IMR-90 (cell line): ENCODE measurements around the gene NINJ2. TPM values are rescaled to one million over a fixed set of nuclear protein-coding genes. Genes with fewer than 3 reads are reported as not detected.
A peak's percentile ranks its signal among the peaks of the same experiment; 100 is the strongest.

Experiments used
- ATAC-seq: fragments of 200-7000 bp; cut with Tn5 transposase; 2 replicates; pipeline ENCODE4 v1.9.1; 2020; ENCODE audit warnings: low read depth, mild to moderate bottlenecking, moderate library complexity
- BruUV-seq: library from RNA; stranded (reverse); fragments of 400-500 nt; replicated peaks from 2 replicates; lab custom pipeline; 2021; lab: Mats Ljungman, UMichigan
- CTCF ChIA-PET: fragments of 300-600 bp; formaldehyde crosslinking; extraction: SDS; loops from one replicate; lab custom pipeline; 2021; ENCODE audit warnings: antibody characterized with exemption; lab: Yijun Ruan, JAX
- POLR2A ChIA-PET: fragments of 300-600 bp; sonication (Branson Sonifier 250); formaldehyde crosslinking; loops from one replicate; lab custom pipeline; 2022; ENCODE audit warnings: antibody characterized with exemption; ENCODE audit not compliant: unreplicated experiment; lab: Charles Lee
- DNase-seq: peaks from one replicate; pipeline ENCODE4 v3.0.0; 2013
- H2AFZ ChIP-seq: replicated peaks from 2 replicates; pipeline ENCODE3; 2013; ENCODE audit warnings: low read length, mild to moderate bottlenecking; ENCODE audit not compliant: poor library complexity
- H2AK5ac ChIP-seq: 2 replicates; pipeline ENCODE4 v1.6.1; 2013; ENCODE audit warnings: low read depth, low read length, inconsistent platforms
- H2AK9ac ChIP-seq: replicated peaks from 2 replicates; pipeline ENCODE3; 2013; ENCODE audit warnings: mild to moderate bottlenecking, low read depth, low read length, moderate library complexity; ENCODE audit not compliant: poor library complexity
- H2BK120ac ChIP-seq: 2 replicates; pipeline ENCODE4 v1.6.1; 2013; ENCODE audit warnings: low read depth, low read length, inconsistent platforms
- H2BK15ac ChIP-seq: 3 replicates; pipeline ENCODE4 v1.6.1; 2013; ENCODE audit warnings: low read depth, low read length, inconsistent platforms
- H2BK20ac ChIP-seq: 2 replicates; pipeline ENCODE4 v1.6.1; 2013; ENCODE audit warnings: low read depth, mild to moderate bottlenecking, inconsistent platforms, low read length, moderate library complexity
- H2BK5ac ChIP-seq: 2 replicates; pipeline ENCODE4 v1.6.1; 2013; ENCODE audit warnings: mild to moderate bottlenecking, low read depth, low read length, inconsistent platforms; ENCODE audit not compliant: poor library complexity, severe bottlenecking
- H3K14ac ChIP-seq: replicated peaks from 2 replicates; pipeline ENCODE4 v1.6.1; 2013; ENCODE audit warnings: low read depth, low read length, inconsistent platforms
- H3K18ac ChIP-seq: 2 replicates; pipeline ENCODE4 v1.6.1; 2013; ENCODE audit warnings: low read depth, low read length, control low read depth
- H3K23ac ChIP-seq: 2 replicates; pipeline ENCODE4 v1.6.1; 2013; ENCODE audit warnings: low read depth, low read length, inconsistent platforms
- H3K27ac ChIP-seq: 2 replicates; pipeline ENCODE4 v1.5.1; 2013; ENCODE audit warnings: mild to moderate bottlenecking, control low read depth, low read length; ENCODE audit not compliant: insufficient read depth
- H3K27me3 ChIP-seq: 2 replicates; pipeline ENCODE4 v1.6.1; 2013; ENCODE audit warnings: low read length; ENCODE audit not compliant: control insufficient read depth, insufficient read depth
- H3K36me3 ChIP-seq: 2 replicates; pipeline ENCODE4 v1.6.1; 2013; ENCODE audit warnings: low read length, mixed read lengths; ENCODE audit not compliant: control insufficient read depth, insufficient read depth
- H3K4ac ChIP-seq: 2 replicates; pipeline ENCODE4 v1.6.1; 2013; ENCODE audit warnings: low read depth, low read length, inconsistent platforms
- H3K4me1 ChIP-seq: 2 replicates; pipeline ENCODE4 v1.6.1; 2013; ENCODE audit warnings: low read length, mixed read lengths; ENCODE audit not compliant: control insufficient read depth, insufficient read depth
- H3K4me2 ChIP-seq: 2 replicates; pipeline ENCODE4 v1.6.1; 2013; ENCODE audit warnings: low read depth, mild to moderate bottlenecking, control low read depth, low read length, moderate library complexity
- H3K4me3 ChIP-seq: 2 replicates; pipeline ENCODE4 v1.5.1; 2013; ENCODE audit warnings: low read depth, mild to moderate bottlenecking, control low read depth, low read length, moderate library complexity; ENCODE audit not compliant: insufficient read depth
- H3K56ac ChIP-seq: 2 replicates; pipeline ENCODE4 v1.6.1; 2013; ENCODE audit warnings: low read length, inconsistent platforms; ENCODE audit not compliant: insufficient read depth; ENCODE audit errors: extremely low read depth
- H3K79me1 ChIP-seq, 2 experiments: 2 replicates each; pipeline ENCODE4 v1.6.1; 2013; ENCODE audit warnings: low read length in 2 of 2, inconsistent platforms in 1 of 2, low read depth in 1 of 2
- H3K9ac ChIP-seq: 2 replicates; pipeline ENCODE4 v1.6.1; 2013; ENCODE audit warnings: low read depth, low read length, control low read depth
- H3K9me1 ChIP-seq: 2 replicates; pipeline ENCODE4 v1.6.1; 2013; ENCODE audit warnings: low read length, inconsistent platforms; ENCODE audit not compliant: insufficient read depth
- H3K9me3 ChIP-seq: 2 replicates; pipeline ENCODE4 v1.6.1; 2013; ENCODE audit warnings: low read length; ENCODE audit not compliant: control insufficient read depth, insufficient read depth
- H4K20me1 ChIP-seq: 2 replicates; pipeline ENCODE4 v1.6.1; 2013; ENCODE audit warnings: low read length, inconsistent platforms; ENCODE audit not compliant: insufficient read depth
- H4K5ac ChIP-seq: 2 replicates; pipeline ENCODE4 v1.6.1; 2013; ENCODE audit warnings: mild to moderate bottlenecking, low read depth, low read length, control low read depth
- H4K8ac ChIP-seq, 2 experiments: 2 replicates each; pipeline ENCODE4 v1.6.1; 2013; ENCODE audit warnings: low read depth in 2 of 2, low read length in 2 of 2, control low read depth in 1 of 2, inconsistent platforms in 1 of 2
- H4K91ac ChIP-seq: 2 replicates; pipeline ENCODE4 v1.6.1; 2013; ENCODE audit warnings: low read depth, low read length, inconsistent platforms; ENCODE audit not compliant: insufficient read depth
- BHLHE40 ChIP-seq: fragments of 150-350 bp; IDR thresholded peaks from 2 replicates; pipeline ENCODE4 v1.6.1; 2016; ENCODE audit warnings: mild to moderate bottlenecking, low read depth, low read length
- CEBPB ChIP-seq: IDR thresholded peaks from 2 replicates; pipeline ENCODE4 v1.6.1; 2012; ENCODE audit warnings: low read depth, low read length, improper control_type of control experiment
- CTCF ChIP-seq: conservative IDR thresholded peaks from 2 replicates; pipeline ENCODE4 v1.5.1; 2012; ENCODE audit warnings: mild to moderate bottlenecking, low read depth, low read length, improper control_type of control experiment
- ELK1 ChIP-seq: fragments of 150-350 bp; IDR thresholded peaks from 2 replicates; pipeline ENCODE4 v1.6.1; 2016; ENCODE audit warnings: low read depth, mild to moderate bottlenecking, low read length, moderate library complexity, borderline replicate concordance
- FOS ChIP-seq: fragments of 150-350 bp; IDR thresholded peaks from 2 replicates; pipeline ENCODE4 v1.6.1; 2016; ENCODE audit warnings: low read depth, low read length
- MAFK ChIP-seq: IDR thresholded peaks from 2 replicates; pipeline ENCODE4 v1.6.1; 2012; ENCODE audit warnings: low read depth, low read length, improper control_type of control experiment
- MAZ ChIP-seq: IDR thresholded peaks from 2 replicates; pipeline ENCODE4 v1.6.1; 2012; ENCODE audit warnings: low read depth, mild to moderate bottlenecking, low read length, improper control_type of control experiment, moderate library complexity, borderline replicate concordance
- MXI1 ChIP-seq: IDR thresholded peaks from 2 replicates; pipeline ENCODE4 v1.6.1; 2012; ENCODE audit warnings: low read depth, mild to moderate bottlenecking, low read length, moderate library complexity, borderline replicate concordance
- POLR2A ChIP-seq: IDR thresholded peaks from 2 replicates; pipeline ENCODE4 v1.6.1; 2012; ENCODE audit warnings: mild to moderate bottlenecking, low read depth, low read length
- RCOR1 ChIP-seq: IDR thresholded peaks from 2 replicates; pipeline ENCODE4 v1.6.1; 2012; ENCODE audit warnings: mild to moderate bottlenecking, low read length, improper control_type of control experiment; ENCODE audit not compliant: insufficient replicate concordance
- RFX5 ChIP-seq: IDR thresholded peaks from 2 replicates; pipeline ENCODE4 v1.8.0; 2012; ENCODE audit warnings: low read depth, mild to moderate bottlenecking, low read length, moderate library complexity
- SMC3 ChIP-seq: fragments of 150-350 bp; IDR thresholded peaks from 2 replicates; pipeline ENCODE4 v1.6.1; 2016; ENCODE audit warnings: low read depth, mild to moderate bottlenecking, antibody characterized with exemption, low read length, moderate library complexity
- USF2 ChIP-seq: fragments of 150-350 bp; IDR thresholded peaks from 2 replicates; pipeline ENCODE4 v1.6.1; 2017; ENCODE audit warnings: mild to moderate bottlenecking, antibody characterized with exemption, low read length, low read depth
- WGBS, 2 experiments: methylation state at CpG; one replicate each; pipeline versions ENCODE4 v1.1.5 to v1.1.7; 2013; ENCODE audit warnings: missing lambda C conversion rate in 2 of 2; ENCODE audit not compliant: insufficient read length in 1 of 2; ENCODE audit errors: extremely low coverage in 2 of 2; 5-methylcytosine and 5-hydroxymethylcytosine counted together
- dilution Hi-C: fragments of 300-500 bp; cut with HindIII; formaldehyde crosslinking; loops from one replicate; pipeline ENCODE4 v1.14.3; 2018; ENCODE audit warnings: low sequenced_read_pairs; ENCODE audit not compliant: unreplicated experiment
- in situ Hi-C: fragments of 300-500 bp; cut with MboI; formaldehyde crosslinking; loops from 3 replicates; pipeline ENCODE4 v1.14.3; 2019; ENCODE audit warnings: low sequenced_read_pairs, inconsistent platforms, mixed read lengths
- intact Hi-C: fragments of 100-400 bp; cut with micrococcal nuclease; formaldehyde crosslinking; loops from 2 replicates; pipeline ENCODE4 v1.10.0; 2022
- polyA plus RNA-seq, 3 experiments: library from polyadenylated mRNA; depleted of rRNA; stranded (reverse); fragments of >200 nt; gene quantifications; 2 replicates each; pipeline ENCODE4 v1.2.3, GENCODE V29; 2012; ENCODE audit warnings: low replicate concordance in 1 of 3
- total RNA-seq: library from RNA; depleted of rRNA; stranded (reverse); fragments of >200 nt; gene quantifications from 2 replicates; pipeline ENCODE4 v1.2.3, GENCODE V29; 2012

Gene NINJ2
- total and polyA plus RNA-seq, 2 of the 4 experiments (the other 2 are of a cell fraction): not detected

GRCh38 chr12:572532-572899 is 90.7 kb downstream of the NINJ2 start:
- H3K14ac ChIP-seq: no peak overlapping the region
- H4K5ac ChIP-seq: no peak overlapping the region
- in situ Hi-C loops: loop anchor here (5.0 to 10.0 kb wide), 3 partner anchors 240 to 1012 kb away; no protein-coding TSS in a partner anchor
- 0 out of 3 replicates have a peak overlapping the region, but pooled peaks have one; percentile 1 for H2BK15ac ChIP-seq
- no peak for ATAC-seq
- no peaks in the 10 kb centered on the region for H3K36me3 ChIP-seq
- H2AK5ac ChIP-seq: peak overlapping the region; percentile 66
- peak overlapping the region; percentile 15 for H2BK5ac ChIP-seq
- H3K9me3 ChIP-seq: 0 out of 2 replicates have a peak, but pooled peaks cover 2% of the 10 kb centered on the region
- H3K4ac ChIP-seq: peak overlapping the region; percentile 77; the same call in 1 of the 2 replicates
- H3K4me3 ChIP-seq: no peak overlapping the region
- peak overlapping the region in 1 of 2 experiments; percentile 22; a peak in 1 of 4 replicates for H4K8ac ChIP-seq
- H3K18ac ChIP-seq: no peak overlapping the region
- no peak overlapping the region for H2AFZ ChIP-seq
- POLR2A ChIA-PET: interaction anchor here (0.5 to 0.6 kb wide), 2 partner anchors 30 to 183 kb away, joined by 3 to 9 read pairs; partner anchors contain the start of gene KDM5A
- peak overlapping the region; percentile 66 for H2BK20ac ChIP-seq
- 0 out of 2 replicates have a peak overlapping the region, but pooled peaks have one; percentile 66 for H2BK120ac ChIP-seq
- peak; percentile 31 for DNase-seq
- no peaks in the 10 kb centered on the region for H3K27me3 ChIP-seq
- peaks cover 19% of the 10 kb centered on the region for H3K9me1 ChIP-seq
- no peaks in the 10 kb centered on the region for H4K20me1 ChIP-seq
- peak overlapping the region; percentile 51 for H2AK9ac ChIP-seq
- no TSS peak for BruUV-seq
- dilution Hi-C loops: no loop called here
- H3K56ac ChIP-seq: no peak overlapping the region
- no peak overlapping the region for H3K9ac ChIP-seq
- H3K23ac ChIP-seq: no peak overlapping the region
- no peak for TF ChIP-seq BHLHE40
- TF ChIP-seq CTCF: no peak
- no peak for TF ChIP-seq MAZ
- no peak for TF ChIP-seq FOS
- no peak for TF ChIP-seq RCOR1
- TF ChIP-seq USF2: no peak
- TF ChIP-seq CEBPB: no peak
- TF ChIP-seq ELK1: no peak
- TF ChIP-seq POLR2A: no peak
- TF ChIP-seq MXI1: no peak
- TF ChIP-seq SMC3: no peak
- no peak for TF ChIP-seq MAFK
- TF ChIP-seq RFX5: no peak
- 0 out of 2 replicates have a peak overlapping the region, but pooled peaks have one; percentile 47 for H4K91ac ChIP-seq
- CTCF ChIA-PET: interaction anchor here (1.6 to 2.7 kb wide), 2 partner anchors 179 to 520 kb away, joined by 6 to 19 read pairs; partner anchors contain the start of gene WNK1
- no peak overlapping the region for H3K27ac ChIP-seq
- no CpG with 5 or more reads among the region's 3 CpGs for WGBS, 2 experiments
- H3K4me2 ChIP-seq: no peak overlapping the region
- H3K4me1 ChIP-seq: peaks cover 17% of the 10 kb centered on the region
- intact Hi-C loops: loop anchor here (5.0 to 10.0 kb wide), 3 partner anchors 282 to 520 kb away; no protein-coding TSS in a partner anchor
- H3K79me1 ChIP-seq: peaks cover 0 to 17% of the 10 kb centered on the region in 2 experiments; a peak in 2 of 4 replicates
